GM18517 (cell line): ENCODE measurements around the gene IFNL1.
"Not testable (repeated sequence)": the region's sequence is repeated elsewhere in the genome, so short reads cannot be mapped to it uniquely, and the experiment has no call there.

Source experiments
- ATAC-seq: cut with Tn5 transposase; IDR thresholded peaks from one replicate; pipeline ENCODE4 v1.9.1; 2021; ENCODE audit warnings: mild to moderate bottlenecking, moderate library complexity; ENCODE audit not compliant: unreplicated experiment

Gene IFNL1

DNA sequence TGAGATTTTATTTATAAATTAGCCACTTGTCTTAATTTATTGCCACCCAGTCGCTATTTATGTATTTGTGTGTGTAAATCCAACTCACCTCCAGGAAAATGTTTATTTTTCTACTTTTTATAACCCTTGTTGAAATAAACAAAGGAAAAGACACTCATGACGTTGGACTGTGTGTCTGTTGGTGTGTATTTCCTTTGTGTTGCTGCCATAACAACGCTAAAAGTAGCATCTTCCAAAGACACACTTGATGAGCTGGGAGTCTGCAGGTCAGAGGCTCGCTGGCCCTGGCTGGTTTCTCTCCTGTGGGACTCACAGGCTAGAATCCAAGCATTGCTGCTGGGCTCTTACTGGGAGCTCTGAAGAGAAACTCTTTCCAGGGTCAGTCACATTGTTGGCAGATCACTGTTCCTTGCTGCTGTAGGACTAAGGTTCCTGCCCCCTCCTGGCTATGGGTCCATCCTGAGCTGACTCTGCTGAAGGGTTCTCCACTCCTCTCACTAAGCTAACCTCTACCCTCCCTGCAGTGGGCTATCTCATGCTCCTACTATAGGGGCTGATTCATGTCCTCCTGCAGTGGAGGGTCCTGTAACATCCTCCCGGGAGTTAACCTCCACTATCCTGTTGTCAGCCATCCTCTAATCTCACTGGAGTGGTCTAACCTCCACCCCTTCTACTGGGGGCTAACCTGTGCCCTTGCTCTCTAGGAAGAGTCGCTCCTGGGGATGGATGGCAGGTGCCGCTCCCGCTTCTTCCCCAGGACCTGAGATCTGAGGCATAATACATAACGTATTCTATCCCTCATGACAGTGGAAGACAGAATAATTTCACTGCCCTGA is 26.0 kb upstream of the IFNL1 start:
- ATAC-seq = no peak

DNA sequence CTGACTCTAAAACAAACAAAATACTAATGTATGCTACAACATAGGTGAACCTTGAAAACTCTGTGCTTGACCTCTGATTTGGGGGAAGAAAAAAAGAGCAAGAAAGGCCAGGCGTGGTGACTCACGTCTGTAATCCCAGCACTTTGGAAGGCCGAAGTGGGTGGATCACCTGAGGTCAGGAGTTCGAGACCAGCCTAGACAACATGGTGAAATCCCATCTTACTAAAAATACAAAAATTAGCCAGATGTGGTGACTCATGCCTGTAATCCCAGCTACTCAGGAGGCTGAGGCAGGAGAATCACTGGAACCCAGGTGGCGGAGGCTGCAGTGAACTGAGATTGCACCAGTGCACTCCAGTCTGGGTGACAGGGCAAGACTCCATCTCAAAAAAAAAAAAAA is 22.3 kb upstream of the IFNL1 start:
- not testable (repeated sequence) for ATAC-seq

DNA sequence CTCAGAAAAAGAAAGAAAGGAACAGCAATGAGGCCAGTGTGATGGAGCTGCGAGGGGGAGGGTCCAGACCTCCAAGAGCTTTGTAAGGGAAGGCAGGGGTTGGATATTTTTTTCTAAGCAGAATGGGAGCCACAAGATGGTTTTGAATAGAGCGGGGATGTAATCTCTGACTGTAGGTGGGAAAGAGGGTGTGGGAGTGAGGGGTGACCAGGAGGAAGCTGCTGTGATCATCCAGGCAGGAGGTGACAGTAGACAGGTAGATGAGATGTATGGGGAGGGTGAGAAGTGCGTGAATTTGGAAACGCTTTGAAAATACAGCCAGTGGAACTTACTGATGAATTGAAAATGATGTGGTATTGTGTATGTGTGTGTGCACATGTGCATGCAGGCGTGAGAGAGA is 20.6 kb upstream of the IFNL1 start:
- ATAC-seq = no peak

DNA sequence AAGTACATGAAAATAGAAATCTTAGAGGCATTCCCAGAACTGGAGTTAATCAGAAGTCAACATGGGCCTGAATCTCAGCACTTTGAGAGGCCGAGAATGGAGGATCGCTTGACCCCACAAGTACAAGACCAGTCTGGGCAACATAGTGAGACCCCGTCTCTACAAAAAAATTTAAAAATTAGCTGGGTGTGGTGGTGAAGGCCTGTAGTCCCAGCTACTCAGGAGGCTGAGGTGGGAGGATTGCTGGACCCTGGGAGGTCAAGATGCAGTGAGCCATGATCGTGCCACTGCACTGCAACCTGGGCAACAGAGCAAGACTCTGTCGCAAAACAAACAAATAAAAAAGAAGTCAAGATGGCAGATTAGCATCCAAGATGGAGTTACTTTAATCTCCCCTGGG is 19.5 kb upstream of the IFNL1 start:
- ATAC-seq = no peak

DNA sequence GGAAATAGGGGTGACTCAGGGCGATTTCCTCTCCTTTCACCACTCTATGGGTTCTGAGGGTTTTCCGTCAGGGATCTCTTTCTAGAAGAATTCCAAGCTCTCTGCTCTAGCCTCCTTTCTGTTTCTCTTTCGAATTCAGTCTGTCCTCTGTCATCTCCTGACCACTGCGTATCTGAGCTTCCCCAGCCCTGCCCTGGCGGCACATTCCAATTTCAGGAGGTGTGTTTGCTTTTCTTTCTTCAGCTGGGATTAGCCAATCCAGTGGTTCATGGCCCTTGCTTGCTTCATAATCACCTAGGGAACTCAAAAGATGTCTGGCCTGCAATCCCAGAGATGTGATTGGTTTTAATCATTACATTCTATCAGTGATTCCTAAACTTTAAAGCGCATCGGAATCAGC is 18.6 kb upstream of the IFNL1 start:
- no peak for ATAC-seq

DNA sequence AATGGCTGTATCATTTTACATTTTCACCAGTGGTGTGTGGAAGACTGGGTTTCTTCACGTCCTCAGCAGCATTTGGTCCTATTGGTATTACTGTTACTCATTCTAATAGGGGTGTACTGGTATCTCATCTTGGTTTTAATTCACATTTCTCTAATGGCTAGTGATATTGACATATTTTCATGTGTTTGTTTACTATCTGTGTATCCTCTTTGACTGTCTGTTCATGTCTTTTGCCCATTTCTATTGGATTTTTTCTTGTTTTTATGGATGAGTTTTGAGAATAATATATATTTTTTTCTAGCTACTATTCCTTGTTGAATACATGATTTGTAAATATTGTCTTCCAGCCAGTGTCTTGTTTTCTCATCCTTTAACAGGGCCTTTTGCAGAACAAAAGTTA is 14.2 kb upstream of the IFNL1 start:
- ATAC-seq = no peak

DNA sequence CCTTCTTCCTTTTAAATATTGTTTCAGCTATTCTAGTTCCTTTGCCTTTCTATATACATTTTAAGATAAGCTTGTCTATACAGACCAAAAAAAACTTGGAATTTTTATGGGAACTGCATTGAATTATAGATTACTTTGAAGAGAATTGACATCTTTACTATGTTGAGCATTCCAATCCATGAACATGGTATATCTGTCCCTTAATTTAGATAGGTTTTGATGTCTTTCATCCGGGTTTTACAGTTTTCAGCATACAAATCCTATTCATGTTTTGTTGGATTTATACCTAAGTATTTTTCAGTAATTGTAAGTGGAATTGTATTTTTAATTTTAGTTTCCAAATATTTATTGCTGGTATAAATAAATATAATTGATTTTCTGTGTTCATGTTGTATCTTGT is 12.2 kb upstream of the IFNL1 start:
- ATAC-seq = no peak

DNA sequence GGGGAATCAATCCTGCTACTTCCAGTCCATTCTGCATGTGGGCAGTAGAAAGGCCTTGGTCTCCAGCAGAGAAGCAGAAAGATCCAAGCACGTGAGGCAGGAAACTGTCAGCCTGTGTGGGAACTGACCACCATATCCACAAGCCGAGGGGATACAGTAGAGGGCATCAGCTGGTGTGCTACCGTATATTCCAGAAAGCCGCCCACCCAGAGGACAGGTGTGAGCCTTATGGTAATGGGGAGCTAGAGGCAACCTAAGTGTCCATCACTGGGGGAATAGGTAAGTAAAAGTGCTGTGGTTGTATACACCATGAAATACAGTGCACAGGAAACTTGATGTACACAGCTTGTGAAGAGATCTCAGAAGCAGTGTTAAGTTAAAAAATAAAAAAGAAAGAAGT is 2.8 kb upstream of the IFNL1 start:
- no peak for ATAC-seq

DNA sequence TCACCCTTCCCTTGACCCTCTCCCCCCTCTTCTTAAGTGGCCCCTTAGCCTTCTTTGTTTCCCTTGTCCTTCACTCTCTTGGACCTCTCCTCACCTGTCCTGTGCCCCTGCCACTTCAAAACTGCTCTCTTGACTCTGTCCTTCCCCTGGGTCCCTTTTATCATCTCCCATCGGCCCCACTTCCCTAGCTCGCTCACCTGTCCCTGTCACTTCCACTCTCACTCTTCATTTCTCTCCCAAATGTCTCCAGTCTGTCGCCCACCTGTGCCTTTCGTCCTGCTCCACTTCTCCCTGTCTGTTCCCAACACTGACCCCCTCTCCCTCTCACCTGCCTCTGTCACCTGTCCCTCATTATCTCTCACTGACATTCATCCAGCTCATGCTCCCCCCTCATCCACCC is 699 bp downstream of the IFNL1 start:
- no peak for ATAC-seq

DNA sequence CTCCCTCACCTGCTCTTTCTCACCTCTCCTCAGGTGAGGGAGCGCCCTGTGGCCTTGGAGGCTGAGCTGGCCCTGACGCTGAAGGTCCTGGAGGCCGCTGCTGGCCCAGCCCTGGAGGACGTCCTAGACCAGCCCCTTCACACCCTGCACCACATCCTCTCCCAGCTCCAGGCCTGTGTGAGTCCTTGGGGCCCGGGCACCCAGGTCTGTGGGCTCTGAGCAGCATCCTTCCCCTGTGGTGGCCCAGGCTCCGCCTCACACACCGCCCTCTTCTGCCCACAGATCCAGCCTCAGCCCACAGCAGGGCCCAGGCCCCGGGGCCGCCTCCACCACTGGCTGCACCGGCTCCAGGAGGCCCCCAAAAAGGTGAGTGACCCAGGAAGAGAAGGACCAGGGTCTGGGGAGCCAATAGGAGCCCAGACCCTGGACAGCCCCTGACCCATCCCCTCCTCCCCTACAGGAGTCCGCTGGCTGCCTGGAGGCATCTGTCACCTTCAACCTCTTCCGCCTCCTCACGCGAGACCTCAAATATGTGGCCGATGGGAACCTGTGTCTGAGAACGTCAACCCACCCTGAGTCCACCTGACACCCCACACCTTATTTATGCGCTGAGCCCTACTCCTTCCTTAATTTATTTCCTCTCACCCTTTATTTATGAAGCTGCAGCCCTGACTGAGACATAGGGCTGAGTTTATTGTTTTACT is 1.9 kb downstream of the IFNL1 start:
- no peak for ATAC-seq

DNA sequence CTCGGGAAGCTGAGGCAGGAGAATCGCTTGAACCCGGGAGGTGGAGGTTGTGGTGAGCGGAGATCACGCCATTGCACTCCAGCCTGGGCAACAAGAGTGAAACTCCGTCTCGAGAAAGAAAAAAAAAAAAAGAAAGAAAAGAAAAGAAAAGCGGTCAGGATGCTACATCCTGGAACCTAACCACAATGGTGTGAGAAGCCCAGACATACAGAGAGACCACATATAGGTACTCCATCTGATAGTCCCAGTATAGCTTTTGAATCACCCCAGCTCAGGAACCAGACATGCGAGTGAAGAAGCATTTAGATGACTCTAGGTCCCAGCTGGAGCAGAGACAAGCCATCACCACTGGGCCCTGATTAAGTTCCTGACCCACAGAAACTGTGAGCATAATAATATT is 3.2 kb downstream of the IFNL1 start:
- no peak for ATAC-seq

DNA sequence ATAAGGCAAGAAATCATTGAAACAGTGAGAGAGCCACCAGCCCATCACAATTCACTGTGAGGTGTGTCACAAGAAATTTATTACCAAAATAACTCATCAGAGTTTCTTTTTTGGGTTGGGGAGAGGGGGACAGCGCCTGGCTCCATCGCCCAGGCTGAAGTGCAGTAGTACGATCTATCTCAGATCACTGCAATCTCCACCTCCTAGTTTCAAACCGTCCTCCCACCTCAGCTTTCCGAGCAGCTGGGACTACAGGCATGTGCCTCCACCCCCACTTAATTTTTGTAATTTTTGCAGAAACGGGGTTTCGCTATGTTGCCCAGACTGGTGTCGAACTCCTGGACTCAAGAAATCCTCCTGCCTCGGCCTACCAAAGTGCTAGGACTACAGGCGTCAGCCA is 3.6 kb downstream of the IFNL1 start:
- ATAC-seq = no peak

DNA sequence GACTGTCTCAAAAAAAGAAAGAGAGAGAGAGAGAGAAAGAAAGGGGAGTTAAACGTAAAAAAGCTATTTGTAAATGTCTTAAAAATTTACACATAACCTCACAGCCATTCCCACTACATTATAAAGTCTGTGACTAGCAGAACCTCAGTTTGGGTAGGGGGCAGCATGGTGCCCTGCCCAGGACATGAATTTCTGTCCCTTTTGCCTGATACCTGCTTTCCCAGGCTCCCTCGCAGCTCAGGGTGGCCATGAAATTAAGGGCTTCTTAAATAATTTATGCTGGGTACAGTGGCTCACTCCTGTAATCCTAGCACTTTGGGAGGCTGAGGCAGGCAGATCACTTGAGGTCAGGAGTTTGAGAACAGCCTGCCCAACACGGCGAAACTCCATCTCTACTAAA is 4.8 kb downstream of the IFNL1 start:
- ATAC-seq = no peak

DNA sequence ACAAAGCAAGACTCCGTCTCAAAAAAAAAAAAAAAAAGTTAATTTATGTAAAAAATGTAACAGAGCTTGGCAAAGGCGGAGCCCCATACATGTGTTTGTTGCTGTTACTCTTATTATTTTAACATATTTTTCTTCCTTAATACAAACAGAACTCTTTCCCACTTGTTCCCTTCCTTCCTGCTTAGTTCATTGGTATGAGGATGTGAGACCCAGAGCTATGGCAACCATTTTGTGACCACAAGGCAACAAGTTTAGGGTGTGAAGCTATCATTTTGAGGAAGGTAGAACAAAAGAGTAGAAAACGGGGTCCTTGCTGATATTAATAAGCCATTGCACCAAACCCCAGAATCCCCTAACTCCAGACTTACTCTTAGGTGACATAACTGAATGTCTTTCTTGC is 5.4 kb downstream of the IFNL1 start:
- no peak for ATAC-seq

DNA sequence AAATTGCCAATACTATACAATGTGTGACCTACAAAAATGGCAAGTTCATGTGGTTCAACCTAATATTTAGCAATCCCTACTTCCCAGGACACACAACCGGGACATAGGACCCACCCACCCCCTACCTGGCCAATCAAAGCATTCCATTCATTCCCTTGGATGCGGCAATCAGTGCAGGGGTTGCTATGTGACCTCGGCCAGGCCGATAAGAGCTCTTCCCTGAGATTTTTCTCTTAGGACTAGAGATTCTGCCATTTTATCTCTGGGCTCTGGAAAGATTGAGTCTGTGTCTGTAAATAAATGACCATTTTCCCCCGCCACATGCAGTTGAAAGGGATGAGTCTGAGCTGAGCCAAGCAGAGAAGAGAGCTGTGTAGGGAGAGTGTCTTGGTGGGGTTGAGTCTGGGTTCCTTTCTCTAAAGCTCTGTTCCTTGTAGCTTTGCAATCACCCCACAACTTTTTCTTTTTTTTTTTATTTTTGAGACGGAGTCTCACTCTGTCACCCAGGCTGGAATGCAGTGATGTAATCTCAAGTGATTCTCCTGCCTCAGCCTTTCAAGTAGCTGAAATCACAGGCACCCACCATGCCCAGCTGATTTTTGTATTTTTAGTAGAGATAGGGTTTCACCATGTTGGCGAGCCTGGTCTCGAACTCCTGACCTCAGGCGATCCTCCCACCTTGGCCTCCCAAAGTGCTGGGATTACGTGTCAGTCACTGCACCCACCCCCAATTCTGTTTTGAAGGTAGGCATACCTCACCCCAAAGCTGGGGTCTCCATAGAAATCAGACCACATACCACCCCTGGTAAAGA is 7.4 kb downstream of the IFNL1 start:
- ATAC-seq = no peak

DNA sequence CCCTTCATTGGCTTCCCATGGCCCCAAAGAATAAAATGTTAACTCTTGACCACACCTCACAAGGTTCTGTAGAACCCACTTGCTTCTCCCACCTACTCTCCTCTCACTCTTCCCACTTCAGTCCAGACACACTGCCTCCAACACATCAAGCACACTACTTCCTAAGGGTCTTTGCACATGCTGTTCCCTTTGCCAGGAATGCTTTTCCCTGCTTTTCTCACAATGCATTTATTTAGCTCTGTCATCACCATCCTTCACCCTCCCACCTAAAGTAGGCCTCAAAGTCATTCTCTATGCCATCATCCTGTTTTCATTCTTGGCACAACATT is 7.9 kb downstream of the IFNL1 start:
- ATAC-seq = no peak

DNA sequence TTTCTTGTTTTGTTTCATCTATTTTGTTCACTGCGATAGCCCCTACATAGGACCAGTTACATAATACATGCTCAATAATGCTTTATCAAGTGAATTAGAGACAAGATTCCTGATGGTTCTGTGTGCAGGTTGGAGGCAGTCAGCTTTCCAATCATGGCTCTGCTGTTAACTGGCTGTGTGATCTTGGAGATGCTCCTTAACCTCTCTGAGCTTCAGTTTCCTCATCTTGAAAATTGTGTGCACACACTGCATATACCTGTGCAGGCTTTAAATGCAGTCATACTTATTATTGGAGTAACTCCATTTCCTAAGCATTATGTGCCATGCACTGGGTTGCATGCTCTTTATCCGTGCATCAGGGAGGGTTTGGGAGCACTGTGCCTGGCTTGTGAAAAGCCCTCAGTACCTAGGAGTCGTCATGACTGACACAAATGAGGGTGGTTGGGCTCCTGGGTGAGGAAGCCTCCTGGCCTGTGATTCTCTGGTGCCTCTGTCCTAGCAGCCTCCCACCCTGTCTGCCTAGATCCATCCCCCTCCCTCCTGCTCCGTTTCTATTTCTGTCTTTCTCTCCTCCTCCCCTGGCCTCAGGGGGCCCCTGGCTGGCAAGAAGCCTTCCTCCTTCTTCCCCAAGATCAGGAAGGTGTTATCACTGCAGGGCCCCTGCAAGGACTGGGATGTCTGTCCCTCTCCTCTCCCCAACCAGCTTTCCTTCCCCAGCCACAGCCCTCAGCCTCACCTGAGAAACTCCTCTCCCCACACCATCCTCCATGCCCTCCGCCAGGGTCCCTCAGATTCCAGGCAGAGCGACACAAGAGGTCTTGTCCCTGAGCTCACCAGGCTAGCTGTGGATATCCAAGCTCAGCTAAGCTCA is 8.7 kb downstream of the IFNL1 start:
- ATAC-seq = no peak

DNA sequence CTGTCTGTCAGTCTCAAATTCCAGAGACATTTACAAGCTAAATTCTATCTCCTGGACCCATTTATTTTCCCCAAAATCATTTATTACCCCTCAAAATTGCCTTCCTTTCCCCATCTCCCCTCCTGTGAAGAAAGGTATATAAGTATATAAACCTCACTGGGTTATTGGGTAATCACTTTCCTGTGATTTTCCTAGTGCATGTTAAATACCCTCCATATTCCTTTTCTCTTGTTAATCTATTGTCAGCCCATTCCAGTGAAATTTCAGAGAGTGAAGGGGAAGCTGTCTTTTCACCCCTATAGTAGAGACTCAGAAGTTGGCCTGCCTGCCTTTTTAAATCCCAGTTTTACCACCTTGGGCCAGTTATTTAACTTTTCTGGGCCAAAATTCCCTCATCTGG is 9.9 kb downstream of the IFNL1 start:
- ATAC-seq = no peak

DNA sequence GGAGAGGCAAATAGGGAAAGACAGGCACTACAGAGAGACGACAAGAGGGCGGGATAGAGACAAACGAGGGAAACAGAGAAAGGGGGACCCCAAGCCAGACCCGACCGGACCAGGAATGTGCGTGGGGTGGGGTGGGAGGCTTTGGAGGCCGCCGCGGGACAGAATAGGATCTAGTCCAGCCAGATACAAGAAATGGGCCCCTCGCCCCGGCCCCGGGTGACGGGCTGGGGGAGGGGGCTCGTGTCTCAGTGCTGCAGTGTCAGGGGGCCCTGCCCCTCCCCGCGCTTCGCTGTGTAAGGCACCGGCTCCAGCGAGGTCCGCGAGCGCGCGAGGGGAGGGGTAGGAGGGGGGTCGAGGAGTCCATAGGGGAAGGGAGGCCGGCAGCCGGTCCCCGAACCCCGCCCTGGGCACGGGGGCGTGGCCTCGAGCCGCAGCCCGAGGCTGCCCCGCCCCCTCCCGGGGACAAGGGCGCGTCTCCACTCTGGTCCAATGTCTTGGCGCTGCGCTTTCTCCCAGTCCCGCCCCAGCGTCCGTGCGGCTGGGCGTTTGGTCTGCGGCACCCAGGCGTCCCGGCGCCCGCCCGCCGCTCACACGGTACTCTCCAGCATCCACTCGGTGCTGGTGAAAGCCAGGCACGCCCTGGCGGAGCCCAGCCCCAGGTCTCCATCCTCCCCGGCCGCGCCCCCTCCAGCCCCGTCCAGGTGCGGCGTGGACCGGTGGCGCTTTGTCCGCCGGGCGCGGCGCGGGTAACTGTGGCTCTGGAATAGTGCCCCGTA is 11.0 kb downstream of the IFNL1 start:
- no peak for ATAC-seq

DNA sequence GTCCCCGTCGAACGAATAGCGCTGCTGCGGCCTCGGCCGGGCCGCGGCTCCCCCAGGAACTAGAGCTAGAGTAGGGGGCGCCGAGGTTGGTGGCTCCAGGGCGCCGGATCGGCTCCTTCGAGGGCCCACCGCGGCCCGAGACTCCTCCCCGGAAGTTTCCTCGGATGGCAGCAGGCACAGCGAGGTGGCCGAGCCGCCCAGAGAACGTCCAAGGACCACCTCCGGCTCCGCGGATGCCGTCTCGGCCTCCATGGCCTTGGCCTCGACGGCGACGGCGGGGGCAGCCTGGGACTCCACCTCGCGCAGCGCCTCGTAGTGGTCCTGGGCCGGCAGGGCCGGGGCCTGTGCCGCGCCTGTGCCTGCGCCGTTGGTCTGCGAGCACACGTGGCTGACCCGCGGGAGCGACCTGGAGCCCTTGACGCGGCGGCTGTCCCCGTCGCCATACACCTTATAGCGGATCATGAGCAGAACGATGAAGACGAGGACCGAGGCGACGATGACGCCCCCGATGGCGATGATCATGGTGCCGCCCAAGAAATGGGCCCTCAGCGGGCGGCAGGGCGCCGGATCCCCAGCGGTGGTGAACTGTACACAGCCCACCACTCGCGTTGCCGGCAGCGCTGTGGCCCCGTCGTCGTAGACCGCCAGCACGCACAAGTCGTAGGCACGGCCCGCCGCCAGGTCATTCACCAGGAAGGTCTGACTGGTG is 11.8 kb downstream of the IFNL1 start:
- no peak for ATAC-seq
